Germinal center (tissue), 1 donor: ENCODE measurements around the gene GRIK3.

Experiments
- DNase-seq: peaks from one replicate; pipeline ENCODE4 v3.0.0; 2012; ENCODE audit warnings: mixed read lengths, low spot score

GRIK3 gene

GRCh38 chr1:37015713-37016112 is 18.6 kb downstream of the GRIK3 start:
- DNase-seq, result no peak

DNA sequence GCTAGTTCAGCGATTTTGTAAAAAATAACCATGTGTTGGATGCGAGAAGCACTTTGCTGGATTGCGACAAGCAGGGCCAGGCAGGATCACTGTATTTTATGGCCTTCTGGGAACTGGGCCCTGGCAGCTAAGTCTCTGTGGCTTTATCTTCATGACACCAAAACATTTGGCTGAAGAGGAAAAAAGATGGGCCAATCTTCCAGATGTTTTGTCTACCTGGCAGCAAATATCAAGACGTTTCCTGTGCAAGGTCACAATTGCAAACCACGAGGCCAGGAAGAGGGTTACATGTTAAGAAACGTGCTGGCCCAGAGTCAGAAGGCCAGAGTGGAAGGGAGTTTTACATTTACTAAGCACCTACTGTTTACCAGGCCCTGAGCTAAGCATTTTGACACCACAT is 22.1 kb downstream of the GRIK3 start:
- no peak for DNase-seq

DNA sequence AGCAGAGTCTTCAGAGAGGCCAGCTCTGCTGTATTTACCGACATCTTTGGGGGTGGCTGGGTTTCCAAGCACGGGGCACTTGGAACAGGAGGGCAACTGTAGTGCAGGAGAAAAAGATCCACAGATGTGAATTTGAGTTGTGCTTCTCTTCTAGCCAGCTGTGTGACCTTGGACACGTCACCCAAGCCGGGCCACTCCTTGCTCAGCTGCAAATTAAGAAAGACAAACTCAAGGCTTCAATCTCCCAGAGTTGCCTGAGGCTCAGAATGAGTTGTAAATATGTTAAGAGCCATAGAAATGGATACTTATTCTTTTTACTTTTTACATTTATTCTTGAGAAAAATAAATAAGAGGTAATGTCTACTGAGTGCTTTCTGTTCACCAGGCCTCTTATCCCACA is 24.3 kb downstream of the GRIK3 start:
- DNase-seq, result no peak

- no peak for DNase-seq
Measured at GRCh38 chr1:37009521-37009920, 24.8 kb downstream of the GRIK3 start.

- no peak for DNase-seq
Measured at GRCh38 chr1:37006132-37006868, 28.0 kb downstream of the GRIK3 start.

GRCh38 chr1:37002898-37003297 is 31.4 kb downstream of the GRIK3 start:
- no peak for DNase-seq

DNA sequence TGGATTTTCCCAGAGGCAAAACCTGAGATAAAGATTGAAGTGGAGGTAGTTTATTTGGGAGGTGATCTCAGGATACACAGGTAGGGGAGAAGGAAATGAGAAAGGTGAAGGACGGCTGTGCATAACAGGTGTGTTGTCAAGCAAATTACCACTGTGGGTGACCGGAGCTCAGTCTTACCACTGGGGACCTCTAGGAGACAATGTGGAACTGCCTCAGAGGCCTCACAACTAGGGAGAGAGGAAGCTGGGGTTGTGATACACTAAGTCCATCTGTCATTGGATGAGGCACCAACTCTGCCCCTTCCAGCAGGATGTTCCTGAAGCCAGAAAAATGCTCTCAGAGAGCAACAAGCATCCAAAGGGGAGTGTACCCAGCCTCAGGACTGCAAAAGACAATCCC is 32.6 kb downstream of the GRIK3 start:
- DNase-seq, result no peak

DNA sequence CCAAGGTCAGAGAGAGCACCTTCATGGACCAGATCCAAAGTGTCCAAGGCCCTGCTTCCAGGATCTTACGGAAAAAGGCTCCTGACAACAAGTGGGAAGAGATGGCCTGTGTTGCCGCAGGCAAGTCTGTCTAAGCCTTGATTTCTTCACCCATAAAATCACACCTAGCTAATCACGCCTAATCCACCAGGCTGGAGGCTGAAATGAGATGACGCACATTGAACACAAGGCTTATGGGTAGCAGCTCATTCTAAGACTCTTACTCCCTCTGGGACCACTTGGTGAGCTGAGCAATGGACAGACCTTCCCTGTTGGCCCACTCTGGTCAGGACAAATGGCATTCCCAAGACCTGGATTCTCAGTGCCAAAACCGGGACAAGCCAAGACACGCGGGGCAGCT is 38.2 kb downstream of the GRIK3 start:
- DNase-seq, result no peak

DNA sequence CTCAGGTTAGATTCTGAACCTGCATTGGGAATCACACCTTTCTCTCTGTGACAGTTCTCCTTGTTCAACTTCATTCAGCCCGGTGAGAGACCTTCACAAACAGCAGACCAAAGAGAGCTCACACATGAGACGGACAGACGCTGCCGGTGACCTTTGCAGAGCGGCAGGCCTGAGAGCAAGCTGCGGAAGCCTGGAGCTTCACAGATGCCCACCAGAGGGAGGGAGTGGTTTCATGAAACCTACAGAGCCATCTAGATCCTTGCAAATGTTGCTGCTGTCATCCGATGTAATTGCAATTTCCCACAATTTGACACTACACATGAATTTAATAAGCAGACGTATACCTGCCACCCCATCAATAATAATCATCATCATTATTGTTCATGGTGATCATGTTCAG is 39.4 kb downstream of the GRIK3 start:
- DNase-seq, result no peak

GRCh38 chr1:36994294-36994693 is 40.0 kb downstream of the GRIK3 start:
- no peak for DNase-seq

GRCh38 chr1:36992139-36992943 is 42.0 kb downstream of the GRIK3 start:
- DNase-seq, result no peak

- no peak for DNase-seq
Measured at GRCh38 chr1:36991551-36991950, 42.8 kb downstream of the GRIK3 start.

- DNase-seq, result no peak
Measured at GRCh38 chr1:36990928-36991327, 43.4 kb downstream of the GRIK3 start.

- DNase-seq, result no peak
Measured at GRCh38 chr1:36989241-36989640, 45.1 kb downstream of the GRIK3 start.

DNA sequence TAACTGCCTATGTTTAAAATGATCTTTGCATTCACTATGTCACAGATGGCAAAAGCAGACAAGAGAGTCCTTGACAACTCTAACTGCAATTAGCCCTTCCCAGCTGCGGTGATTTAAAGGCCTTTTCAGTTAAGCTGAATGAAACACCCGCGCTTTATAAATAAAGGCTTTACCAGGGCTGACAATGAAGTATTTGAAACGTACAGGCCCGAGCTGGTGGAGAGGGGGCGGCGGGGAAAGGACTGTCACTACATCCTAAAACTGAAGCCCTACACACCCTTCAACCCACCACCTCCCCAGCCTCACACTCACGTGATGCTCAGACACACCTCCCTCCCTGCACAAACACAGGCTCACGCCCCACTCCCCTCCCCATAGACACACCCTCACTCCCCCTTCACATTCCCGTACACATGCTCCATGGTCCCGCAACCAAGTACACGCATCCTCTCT is 45.5 kb downstream of the GRIK3 start:
- DNase-seq, result no peak

DNA sequence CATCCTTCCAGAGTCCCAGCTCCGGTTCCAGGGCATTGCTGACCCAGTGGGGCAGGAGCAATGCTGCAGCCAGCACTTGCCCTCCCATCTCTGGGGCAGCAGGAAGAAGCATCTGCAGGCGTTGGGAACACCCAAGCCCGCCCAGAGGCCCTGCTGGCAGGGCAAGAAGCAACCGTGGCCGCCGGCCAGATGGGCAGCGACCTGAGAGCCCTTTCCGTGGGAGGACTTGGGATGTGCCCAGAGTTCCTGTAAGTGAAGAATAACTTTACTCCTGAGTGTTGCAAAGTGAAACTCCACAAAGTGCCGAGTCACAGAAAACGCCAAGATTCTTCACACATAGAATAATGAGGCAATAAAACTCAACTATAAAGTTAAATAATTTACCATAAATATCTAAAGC is 46.0 kb downstream of the GRIK3 start:
- DNase-seq, result no peak

GRCh38 chr1:36987276-36987675 is 47.0 kb downstream of the GRIK3 start:
- DNase-seq, result no peak

GRCh38 chr1:36986241-36986985 is 47.9 kb downstream of the GRIK3 start:
- no peak for DNase-seq

GRCh38 chr1:36984675-36985074 is 49.6 kb downstream of the GRIK3 start:
- DNase-seq, result no peak

GRCh38 chr1:36984026-36984425 is 50.3 kb downstream of the GRIK3 start:
- DNase-seq, result no peak

GRCh38 chr1:36982709-36983108 is 51.6 kb downstream of the GRIK3 start:
- no peak for DNase-seq

DNA sequence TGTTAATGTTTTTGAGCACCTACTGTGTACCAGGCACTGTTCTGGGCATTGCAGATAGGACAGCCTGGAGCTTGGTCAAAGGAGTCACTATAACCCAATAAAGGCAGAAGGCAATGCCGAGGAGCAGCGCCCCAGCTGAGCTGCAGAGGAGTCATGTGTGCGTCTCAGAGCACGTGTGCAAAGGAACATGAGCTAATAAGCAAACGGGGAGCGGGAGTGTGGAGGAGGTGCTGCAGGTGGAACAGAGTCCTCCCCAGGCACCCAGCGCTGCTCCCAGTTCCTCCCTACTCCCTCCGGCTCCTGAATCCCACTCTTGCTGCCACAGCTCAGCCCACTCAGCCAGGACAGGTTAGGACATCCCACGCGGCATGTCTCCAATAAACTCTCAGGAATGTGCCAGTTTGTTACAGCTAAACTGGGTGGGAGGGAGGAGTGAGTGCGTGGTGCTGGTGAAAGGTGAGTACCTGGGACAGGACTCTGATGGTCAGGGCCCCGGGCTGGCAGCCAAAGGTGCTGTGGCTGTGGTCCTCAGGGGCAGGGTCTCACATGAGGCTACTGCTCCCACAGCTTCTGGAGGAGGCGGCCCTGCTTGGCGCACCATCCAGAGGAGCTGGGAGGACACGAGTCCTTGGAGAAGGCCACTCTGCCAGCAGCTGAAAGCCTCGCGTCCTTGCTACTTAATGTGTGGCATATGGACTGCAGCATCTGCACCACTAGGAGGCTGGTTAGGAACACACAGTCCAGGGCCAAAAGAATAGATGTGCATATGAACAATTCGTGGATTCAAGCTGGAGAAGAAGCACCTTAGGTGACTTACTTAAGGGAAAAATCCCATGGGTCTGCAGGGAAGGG is 52.3 kb downstream of the GRIK3 start:
- DNase-seq, result no peak
